Measurements from ENCODE around the gene RCAN3. TPM values are rescaled to one million over a fixed set of nuclear protein-coding genes. Genes with fewer than 3 reads are reported as not detected.

RCAN3 gene
- total and polyA plus RNA-seq, 9 of the 15 experiments (the other 6 are each of a cell fraction or from before 2014, with no cell fraction given), result 0.10 to 1.4 (median 0.43) TPM

GRCh38 chr1:24506691-24507381 lies 4.2 kb downstream of the RCAN3 start (continued):
- TF ChIP-seq CEBPG (CRISPR knock-in tag; IDR thresholded peaks at IDR 0.05) (no peak), CEBPG (tag; conservative IDR thresholded peaks at IDR 0.05 in 1 of 2, IDR thresholded peaks at IDR 0.05 in 1 of 2) (no peak), ZFP36 (IDR thresholded peaks at IDR 0.05; ENCODE audit: low read depth, low read length, partially characterized antibody) (no peak), STAG1 (CRISPR knock-in tag; IDR thresholded peaks at IDR 0.05; ENCODE audit: borderline replicate concordance) (no peak), MBD2 (IDR thresholded peaks at IDR 0.05; ENCODE audit: borderline replicate concordance, low read depth) (no peak), SETDB1 (IDR thresholded peaks at IDR 0.05; ENCODE audit: low read length) (no peak), LARP7 (IDR thresholded peaks at IDR 0.05) (no peak), MECOM (CRISPR knock-in tag; IDR thresholded peaks at IDR 0.05) (no peak), ILF3 (IDR thresholded peaks at IDR 0.05; ENCODE audit: borderline replicate concordance) (no peak), HOXB6 (CRISPR knock-in tag; IDR thresholded peaks at IDR 0.05; ENCODE audit: borderline replicate concordance) (no peak)
- TF ChIP-seq, protein P1, sequence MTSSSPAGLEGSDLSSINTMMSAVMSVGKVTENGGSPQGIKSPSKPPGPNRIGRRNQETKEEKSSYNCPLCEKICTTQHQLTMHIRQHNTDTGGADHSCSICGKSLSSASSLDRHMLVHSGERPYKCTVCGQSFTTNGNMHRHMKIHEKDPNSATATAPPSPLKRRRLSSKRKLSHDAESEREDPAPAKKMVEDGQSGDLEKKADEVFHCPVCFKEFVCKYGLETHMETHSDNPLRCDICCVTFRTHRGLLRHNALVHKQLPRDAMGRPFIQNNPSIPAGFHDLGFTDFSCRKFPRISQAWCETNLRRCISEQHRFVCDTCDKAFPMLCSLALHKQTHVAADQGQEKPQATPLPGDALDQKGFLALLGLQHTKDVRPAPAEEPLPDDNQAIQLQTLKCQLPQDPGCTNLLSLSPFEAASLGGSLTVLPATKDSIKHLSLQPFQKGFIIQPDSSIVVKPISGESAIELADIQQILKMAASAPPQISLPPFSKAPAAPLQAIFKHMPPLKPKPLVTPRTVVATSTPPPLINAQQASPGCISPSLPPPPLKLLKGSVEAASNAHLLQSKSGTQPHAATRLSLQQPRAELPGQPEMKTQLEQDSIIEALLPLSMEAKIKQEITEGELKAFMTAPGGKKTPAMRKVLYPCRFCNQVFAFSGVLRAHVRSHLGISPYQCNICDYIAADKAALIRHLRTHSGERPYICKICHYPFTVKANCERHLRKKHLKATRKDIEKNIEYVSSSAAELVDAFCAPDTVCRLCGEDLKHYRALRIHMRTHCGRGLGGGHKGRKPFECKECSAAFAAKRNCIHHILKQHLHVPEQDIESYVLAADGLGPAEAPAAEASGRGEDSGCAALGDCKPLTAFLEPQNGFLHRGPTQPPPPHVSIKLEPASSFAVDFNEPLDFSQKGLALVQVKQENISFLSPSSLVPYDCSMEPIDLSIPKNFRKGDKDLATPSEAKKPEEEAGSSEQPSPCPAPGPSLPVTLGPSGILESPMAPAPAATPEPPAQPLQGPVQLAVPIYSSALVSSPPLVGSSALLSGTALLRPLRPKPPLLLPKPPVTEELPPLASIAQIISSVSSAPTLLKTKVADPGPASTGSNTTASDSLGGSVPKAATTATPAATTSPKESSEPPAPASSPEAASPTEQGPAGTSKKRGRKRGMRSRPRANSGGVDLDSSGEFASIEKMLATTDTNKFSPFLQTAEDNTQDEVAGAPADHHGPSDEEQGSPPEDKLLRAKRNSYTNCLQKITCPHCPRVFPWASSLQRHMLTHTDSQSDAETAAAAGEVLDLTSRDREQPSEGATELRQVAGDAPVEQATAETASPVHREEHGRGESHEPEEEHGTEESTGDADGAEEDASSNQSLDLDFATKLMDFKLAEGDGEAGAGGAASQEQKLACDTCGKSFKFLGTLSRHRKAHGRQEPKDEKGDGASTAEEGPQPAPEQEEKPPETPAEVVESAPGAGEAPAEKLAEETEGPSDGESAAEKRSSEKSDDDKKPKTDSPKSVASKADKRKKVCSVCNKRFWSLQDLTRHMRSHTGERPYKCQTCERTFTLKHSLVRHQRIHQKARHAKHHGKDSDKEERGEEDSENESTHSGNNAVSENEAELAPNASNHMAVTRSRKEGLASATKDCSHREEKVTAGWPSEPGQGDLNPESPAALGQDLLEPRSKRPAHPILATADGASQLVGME (CRISPR knock-in tag; IDR thresholded peaks at IDR 0.05), result no peak
- TF ChIP-seq, protein P2, sequence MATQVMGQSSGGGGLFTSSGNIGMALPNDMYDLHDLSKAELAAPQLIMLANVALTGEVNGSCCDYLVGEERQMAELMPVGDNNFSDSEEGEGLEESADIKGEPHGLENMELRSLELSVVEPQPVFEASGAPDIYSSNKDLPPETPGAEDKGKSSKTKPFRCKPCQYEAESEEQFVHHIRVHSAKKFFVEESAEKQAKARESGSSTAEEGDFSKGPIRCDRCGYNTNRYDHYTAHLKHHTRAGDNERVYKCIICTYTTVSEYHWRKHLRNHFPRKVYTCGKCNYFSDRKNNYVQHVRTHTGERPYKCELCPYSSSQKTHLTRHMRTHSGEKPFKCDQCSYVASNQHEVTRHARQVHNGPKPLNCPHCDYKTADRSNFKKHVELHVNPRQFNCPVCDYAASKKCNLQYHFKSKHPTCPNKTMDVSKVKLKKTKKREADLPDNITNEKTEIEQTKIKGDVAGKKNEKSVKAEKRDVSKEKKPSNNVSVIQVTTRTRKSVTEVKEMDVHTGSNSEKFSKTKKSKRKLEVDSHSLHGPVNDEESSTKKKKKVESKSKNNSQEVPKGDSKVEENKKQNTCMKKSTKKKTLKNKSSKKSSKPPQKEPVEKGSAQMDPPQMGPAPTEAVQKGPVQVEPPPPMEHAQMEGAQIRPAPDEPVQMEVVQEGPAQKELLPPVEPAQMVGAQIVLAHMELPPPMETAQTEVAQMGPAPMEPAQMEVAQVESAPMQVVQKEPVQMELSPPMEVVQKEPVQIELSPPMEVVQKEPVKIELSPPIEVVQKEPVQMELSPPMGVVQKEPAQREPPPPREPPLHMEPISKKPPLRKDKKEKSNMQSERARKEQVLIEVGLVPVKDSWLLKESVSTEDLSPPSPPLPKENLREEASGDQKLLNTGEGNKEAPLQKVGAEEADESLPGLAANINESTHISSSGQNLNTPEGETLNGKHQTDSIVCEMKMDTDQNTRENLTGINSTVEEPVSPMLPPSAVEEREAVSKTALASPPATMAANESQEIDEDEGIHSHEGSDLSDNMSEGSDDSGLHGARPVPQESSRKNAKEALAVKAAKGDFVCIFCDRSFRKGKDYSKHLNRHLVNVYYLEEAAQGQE (IDR thresholded peaks at IDR 0.05; ENCODE audit: borderline replicate concordance), result 0 out of 2 replicates have a peak, but pooled peaks have one; percentile 7
- TF ChIP-seq, protein P2 (CRISPR knock-in tag; IDR thresholded peaks at IDR 0.05; ENCODE audit: low read depth), result no peak
- TF ChIP-seq, protein P3, sequence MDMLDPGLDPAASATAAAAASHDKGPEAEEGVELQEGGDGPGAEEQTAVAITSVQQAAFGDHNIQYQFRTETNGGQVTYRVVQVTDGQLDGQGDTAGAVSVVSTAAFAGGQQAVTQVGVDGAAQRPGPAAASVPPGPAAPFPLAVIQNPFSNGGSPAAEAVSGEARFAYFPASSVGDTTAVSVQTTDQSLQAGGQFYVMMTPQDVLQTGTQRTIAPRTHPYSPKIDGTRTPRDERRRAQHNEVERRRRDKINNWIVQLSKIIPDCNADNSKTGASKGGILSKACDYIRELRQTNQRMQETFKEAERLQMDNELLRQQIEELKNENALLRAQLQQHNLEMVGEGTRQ (CRISPR knock-in tag; IDR thresholded peaks at IDR 0.05), result peak; percentile 81

Data from K562 (cell line).